SU-DHL-6 (cell line): ENCODE measurements around the gene KRTAP10-12.

Source experiments
- CTCF ChIP-seq: fragments of 200-600 bp; sonication (generic); IDR thresholded peaks from one replicate; pipeline ENCODE4 v1.5.1; 2017; ENCODE audit warnings: antibody characterized with exemption, mild to moderate bottlenecking, low read length, moderate library complexity; ENCODE audit not compliant: insufficient read depth, poor library complexity, severe bottlenecking
- EZH2phosphoT487 ChIP-seq: fragments of 200-600 bp; sonication (generic), shearing (Covaris generic); conservative IDR thresholded peaks from 2 replicates; pipeline ENCODE4 v1.6.1; 2018; ENCODE audit warnings: mild to moderate bottlenecking, antibody characterized with exemption, low read length, moderate library complexity, mixed read lengths

- TF ChIP-seq CTCF, result no peak
- TF ChIP-seq EZH2phosphoT487, result no peak
Measured at GRCh38 chr21:44681861-44682579, 15.0 kb upstream of the KRTAP10-12 start, which contains the start of gene KRTAP12-1.
